DMS53 treated with DMSO at 0.1 percent for 48 hours (cell line): ENCODE results near the gene YWHAQ.

Experiments
- DNase-seq: peaks from one replicate; lab custom pipeline; 2025; ENCODE audit not compliant: unreplicated experiment; lab: John Stamatoyannopoulos, UW

YWHAQ gene

DNA sequence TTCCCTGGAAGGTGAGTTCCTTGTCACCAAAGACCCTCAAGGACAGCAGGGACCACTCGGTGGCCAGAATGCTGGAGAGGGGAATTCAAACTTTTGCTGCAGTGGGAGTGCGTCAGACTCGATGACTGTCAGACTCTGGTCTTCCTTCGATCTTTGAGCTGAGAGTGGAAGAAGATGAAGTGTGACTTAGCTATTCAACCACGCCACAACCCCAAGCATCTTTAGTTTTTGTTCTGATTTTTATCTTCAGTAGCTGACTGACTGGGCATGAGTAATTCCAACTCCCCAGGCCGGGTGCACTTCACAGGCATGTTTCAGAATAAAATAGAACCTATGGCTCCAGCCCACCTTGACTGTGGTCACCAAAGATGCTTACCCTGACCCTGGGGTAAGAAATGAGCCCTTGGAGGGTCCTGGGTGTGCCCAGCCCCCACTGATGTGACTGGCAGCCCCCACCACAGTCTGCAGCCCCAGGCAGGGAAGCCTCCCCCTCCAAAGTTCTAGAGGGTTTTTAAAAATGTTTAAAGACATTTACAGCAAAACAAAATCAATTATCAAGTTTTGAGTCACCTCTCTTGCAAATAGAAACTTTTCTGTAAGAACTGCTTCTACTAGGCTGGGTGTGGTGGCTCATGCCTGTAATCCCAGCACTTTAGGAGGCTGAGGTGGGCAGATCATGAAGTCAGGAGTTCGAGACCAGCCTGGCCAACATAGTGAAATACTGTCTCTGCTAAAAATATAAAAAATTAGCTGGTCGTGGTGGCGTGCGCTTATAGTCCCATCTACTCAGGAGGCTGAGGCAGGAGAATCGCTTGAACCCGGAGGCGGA is 24.9 kb upstream of the YWHAQ start:
- no peak for DNase-seq

DNA sequence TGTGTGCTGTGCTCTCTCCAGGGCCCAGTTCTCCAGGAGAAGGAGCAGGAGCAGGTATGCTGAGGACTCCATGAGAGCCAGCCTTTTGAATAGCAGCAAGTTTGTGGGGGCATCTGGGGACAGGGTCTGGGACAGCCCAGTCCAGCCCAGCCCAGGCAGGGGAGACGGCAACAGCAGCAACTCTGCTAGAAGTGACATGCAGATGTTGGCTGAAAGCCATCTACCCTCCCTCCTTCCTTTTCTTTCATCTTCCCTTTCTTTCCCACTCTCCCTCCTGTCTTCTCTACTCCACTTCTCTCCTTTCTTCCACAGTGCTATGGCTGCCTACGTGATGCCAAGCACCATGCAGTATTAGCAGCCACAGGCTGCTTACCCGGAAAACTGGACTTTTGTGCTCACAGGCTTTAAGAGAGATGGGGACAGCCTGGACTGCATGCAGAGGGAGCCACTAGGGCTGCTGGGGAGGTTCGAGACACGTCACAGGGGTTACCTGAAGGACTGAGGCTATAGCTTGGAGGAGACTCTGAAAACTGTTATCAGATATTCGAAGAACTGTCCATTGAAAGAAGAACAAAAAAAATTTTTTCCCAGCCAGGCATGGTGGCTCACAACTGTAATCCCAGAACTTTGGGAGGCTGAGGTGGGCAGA is 23.8 kb upstream of the YWHAQ start:
- DNase-seq = no peak

DNA sequence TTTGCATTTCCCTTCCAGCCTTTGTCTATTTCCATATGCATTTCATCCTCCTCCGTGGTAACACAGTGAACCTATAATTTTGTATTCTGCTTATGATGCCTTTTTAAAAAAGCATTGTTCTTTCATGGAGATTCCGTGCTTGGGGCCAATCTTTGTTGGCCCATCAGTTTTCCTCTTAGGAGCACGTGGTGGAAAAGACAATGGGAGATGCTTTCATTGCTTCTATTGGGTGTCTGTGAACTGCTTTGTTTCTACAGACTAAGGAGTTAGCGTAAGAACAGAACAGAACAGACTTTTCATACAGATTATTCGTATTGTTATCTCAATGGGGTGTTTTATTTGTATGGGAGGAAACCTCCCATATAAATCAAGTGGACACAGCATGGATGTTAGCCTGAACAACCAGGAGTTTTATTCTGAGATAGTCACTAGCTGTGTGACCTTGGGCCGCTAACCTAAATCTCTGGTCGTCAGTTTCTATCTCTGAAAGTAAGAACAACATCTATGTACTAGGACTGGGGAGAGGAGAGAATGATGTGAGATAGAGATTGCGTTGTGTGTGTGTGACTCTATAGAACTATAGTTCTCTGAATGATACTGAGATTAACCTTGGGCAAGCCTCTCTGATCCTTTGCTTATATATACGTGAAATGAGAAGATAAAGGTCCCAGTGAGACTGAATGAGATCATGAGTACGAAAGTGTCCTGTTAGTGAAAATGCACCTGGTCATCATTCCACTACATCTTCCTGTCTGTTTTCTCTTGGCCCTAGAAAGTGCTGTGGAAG is 22.9 kb upstream of the YWHAQ start:
- no peak for DNase-seq

DNA sequence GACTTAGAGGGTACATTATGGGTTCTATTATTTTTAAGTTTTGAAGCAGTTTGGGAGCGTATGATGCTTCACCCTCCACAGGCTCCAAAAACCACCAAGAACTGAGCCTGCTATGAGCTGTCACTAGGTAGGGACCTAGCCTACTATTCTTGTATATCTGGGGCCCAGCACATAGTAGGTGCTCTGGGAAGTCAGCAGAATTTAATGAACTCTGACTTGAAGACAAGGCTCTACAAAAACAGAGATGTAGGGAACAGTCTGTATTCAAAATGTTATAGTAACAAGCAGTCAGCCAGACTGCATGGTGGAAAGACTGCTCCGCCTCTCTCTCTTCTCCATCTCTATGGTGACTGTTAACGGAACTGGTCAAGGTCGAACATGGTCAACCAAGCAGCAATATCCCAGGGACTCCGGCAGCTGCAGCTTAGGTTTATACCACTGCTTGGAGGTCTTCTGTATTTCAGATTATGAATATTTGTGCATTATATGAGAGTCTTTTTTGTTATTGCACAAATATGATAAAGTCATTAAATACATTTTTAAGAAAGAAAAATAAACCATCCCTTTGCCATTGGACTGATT is 22.2 kb upstream of the YWHAQ start:
- no peak for DNase-seq

GRCh38 chr2:9652267-9652666 is 21.5 kb upstream of the YWHAQ start:
- no peak for DNase-seq

GRCh38 chr2:9650119-9650821 is 19.5 kb upstream of the YWHAQ start:
- DNase-seq = no peak

GRCh38 chr2:9649261-9649660 is 18.5 kb upstream of the YWHAQ start:
- no peak for DNase-seq

DNA sequence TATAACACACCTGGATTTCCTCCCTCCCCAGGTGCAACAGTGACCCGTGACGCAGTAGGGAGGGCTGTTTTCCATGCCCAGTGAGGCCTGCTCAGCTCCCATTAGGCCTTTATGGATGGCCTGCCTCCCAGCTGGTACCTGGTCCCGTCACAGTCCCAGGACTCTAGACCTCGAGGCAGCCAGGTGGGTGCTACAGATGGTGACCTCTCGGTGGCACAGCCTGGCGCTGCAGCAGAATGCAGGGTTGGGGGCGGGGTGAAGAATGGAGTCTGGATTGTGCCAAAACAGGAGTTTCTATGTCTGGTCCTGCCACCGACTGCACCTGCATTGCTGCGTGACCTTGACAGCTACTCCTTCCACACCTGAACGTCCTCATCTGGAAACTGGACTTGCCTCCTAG is 18.0 kb upstream of the YWHAQ start:
- peak; percentile 87 for DNase-seq

- DNase-seq = no peak
Observed at GRCh38 chr2:9647884-9648283, 17.1 kb upstream of the YWHAQ start.

- no peak for DNase-seq
Observed at GRCh38 chr2:9646196-9647030, 15.6 kb upstream of the YWHAQ start.

- peak; percentile 92 for DNase-seq
Observed at GRCh38 chr2:9644603-9645002, 13.8 kb upstream of the YWHAQ start.

- DNase-seq = no peak
Observed at GRCh38 chr2:9644021-9644420, 13.2 kb upstream of the YWHAQ start.

DNA sequence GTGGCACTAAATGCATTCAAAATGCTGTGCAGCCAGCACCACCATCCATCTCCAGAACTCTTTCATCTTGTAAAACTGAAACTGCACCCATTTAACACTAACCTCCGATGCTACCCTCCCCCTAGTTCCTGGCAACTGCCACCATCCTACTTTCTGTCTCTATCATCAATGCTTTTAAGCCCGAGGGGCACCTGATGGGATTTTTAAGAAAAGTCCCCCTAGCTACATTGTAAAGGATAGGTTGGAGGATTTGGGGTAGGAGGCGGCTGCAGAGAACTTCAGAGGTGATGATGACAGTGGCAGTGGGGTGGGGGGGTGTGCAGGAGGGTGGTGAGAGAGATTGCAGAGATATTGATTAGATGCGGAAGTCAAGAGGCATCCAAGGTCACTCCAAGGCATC is 10.8 kb upstream of the YWHAQ start:
- DNase-seq = no peak

DNA sequence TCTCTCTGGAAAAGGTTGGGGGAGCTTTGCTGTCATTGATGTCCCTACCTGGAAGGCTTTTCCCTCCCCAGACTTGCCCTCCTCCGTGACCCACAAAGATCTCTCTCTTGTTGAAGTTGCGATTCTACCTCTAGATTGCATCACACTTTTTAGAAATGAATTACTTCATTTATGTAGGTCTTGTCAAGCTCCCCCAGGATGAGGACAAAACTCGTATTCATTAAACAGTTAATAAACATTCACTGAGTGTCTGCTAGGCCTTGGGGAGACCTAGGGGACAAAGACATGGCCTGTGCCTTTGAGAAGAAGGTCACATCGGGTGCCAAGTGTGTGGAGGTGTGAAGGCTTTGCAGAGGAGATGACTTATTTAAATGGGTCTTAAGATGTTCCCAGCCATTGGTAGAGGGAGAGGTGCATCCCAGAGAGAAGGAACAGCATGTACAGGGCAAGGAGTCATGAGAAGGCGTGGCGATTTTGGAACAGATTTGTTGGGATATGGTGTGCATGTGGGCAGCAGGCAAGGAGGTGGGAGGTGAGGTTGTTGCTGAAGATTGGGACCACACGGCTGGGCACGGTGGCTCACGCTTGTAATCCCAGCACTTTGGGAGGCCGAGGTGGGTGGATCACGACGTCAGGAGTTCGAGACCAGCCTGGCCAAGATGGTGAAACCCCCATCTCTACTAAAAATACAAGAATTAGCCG is 9.8 kb upstream of the YWHAQ start:
- DNase-seq = no peak

GRCh38 chr2:9639740-9640343 is 9.0 kb upstream of the YWHAQ start:
- no peak for DNase-seq

DNA sequence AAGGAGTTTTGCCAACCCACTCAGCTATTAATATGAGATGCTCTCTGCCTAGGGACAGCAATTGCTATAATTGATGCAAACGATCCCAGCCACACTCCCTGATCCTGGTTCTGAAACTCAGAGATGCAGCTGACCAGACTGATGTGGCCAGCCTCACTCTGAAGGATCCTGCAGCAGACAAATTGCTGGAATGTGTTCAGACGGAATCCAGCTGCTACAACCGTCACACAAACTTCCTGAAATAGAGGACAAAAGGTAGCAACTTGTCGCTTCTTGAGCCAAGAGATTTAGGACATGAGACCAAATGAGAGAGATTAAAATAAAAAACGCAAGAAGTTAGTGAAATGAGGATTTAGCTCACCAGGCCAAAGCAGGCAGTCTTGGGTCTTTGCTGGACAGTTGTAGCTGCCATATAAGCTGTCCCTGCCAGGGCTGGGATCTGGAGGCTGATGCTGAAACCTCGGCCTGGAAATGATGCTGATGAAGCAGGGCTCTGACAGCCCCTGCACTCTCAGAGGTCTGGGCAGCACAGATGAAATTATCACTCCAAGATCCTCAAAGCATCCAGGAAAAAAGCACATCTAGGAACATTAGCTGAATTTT is 8.3 kb upstream of the YWHAQ start:
- no peak for DNase-seq

- peak; percentile 30 for DNase-seq
Observed at GRCh38 chr2:9638532-9638931, 7.7 kb upstream of the YWHAQ start.

DNA sequence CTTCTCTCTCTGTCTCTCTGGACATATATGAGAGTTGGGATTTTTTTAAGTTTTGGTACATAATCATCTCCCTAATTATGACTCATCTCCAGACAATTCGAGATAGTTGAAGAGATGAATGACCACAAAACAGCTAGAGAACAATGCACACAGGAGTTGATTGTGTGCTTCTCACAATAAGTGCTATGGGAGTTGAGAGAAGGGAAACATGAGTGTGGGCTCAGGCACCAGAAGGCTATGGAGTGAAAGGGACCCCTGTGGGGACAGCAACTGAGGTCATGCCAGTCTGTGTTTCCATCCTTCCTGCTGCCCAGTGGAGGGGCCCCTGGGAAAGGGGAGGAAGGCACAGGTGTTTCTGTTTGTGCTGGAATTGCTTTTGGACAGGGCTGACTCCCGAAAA is 6.5 kb upstream of the YWHAQ start:
- DNase-seq = no peak

GRCh38 chr2:9634133-9634532 is 3.3 kb upstream of the YWHAQ start:
- DNase-seq = no peak
